ENCODE data around the gene RPL37. TPM values are rescaled to one million over a fixed set of nuclear protein-coding genes. Genes with fewer than 3 reads are reported as not detected.
A peak's percentile ranks its signal among the peaks of the same experiment; 100 is the strongest.
"Not testable (repeated sequence)": the region's sequence is repeated elsewhere in the genome, so short reads cannot be mapped to it uniquely, and the experiment has no call there.

RPL37 gene
- total and polyA plus RNA-seq, 2 donors (not counting 1 experiment from before 2014, with no cell fraction given) = 881 to 2,414 TPM

DNA sequence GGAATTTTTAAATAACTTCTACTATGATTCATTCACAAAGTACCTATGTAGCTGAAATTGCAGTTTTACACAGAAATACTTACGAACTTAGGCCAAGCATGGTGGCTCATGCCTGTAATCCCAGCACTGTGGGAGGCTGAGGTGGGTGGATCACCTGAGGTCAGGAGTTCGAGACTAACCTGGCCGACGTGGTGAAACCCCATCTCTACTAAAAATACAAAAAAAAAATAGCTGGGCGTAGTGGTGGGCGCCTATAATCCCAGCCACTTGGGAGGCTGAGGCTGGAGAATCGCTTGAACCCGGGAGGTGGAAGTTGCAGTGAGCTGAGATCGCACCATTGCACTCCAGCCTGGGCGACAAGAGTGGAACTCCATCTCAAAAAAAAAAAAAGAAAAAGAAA is 42.3 kb downstream of the RPL37 start:
- not testable (repeated sequence) for H3K27ac ChIP-seq (ENCODE audit: insufficient read depth, low read length); H3K9me3 ChIP-seq (ENCODE audit: control insufficient read depth, insufficient read depth, low read depth, low read length); H3K4me3 ChIP-seq (replicated peaks in 1 of 4; ENCODE audit: control extremely low read depth in 1 of 4, insufficient read depth in 1 of 4, low read depth in 3 of 4, low read length in 4 of 4); H3K27me3 ChIP-seq (ENCODE audit: control insufficient read depth, insufficient read depth, low read length); H4K20me1 ChIP-seq (ENCODE audit: control insufficient read depth, extremely low read depth, insufficient read depth, low read length); H3K4me2 ChIP-seq (ENCODE audit: extremely low read depth, insufficient read depth, low read length); H3K4me1 ChIP-seq (ENCODE audit: control insufficient read depth, extremely low read depth, insufficient read depth, low read length); H3K9ac ChIP-seq (ENCODE audit: insufficient read depth, low read length); H3K36me3 ChIP-seq (ENCODE audit: control insufficient read depth, insufficient read depth, low read length); DNase-seq (ENCODE audit: low read depth in 2 of 2); H2AFZ ChIP-seq (ENCODE audit: low read length)
- H3K79me2 ChIP-seq (ENCODE audit: control insufficient read depth, insufficient read depth, low read length) = peaks cover 99% of the 10 kb centered on the region

DNA sequence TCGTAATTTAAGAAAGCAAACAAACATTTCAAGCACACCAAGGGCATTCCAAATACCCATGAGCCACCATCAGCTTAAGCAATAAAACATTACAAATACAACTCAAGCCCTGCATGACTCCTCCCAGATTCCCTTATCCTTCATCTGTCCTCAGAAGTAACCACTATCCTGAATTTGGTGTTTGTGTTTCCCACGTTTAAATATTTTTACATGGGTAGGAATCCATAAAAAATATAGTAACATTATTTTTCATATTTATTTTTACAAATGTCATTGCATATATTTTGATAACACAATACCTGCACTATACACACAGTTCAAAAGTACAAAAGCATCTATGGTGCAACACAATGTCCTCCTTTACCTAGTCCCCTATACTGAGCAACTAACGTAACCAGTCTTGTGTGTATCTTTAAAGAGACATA is 43.3 kb downstream of the RPL37 start:
- Histone ChIP-seq H3K27me3 (ENCODE audit: control insufficient read depth, insufficient read depth, low read length) (no peaks in the 10 kb centered on the region), H2AFZ (ENCODE audit: low read length) (no peak overlapping the region), H4K20me1 (ENCODE audit: control insufficient read depth, extremely low read depth, insufficient read depth, low read length) (peaks cover 3% of the 10 kb centered on the region), H3K9ac (ENCODE audit: insufficient read depth, low read length) (no peak overlapping the region), H3K36me3 (ENCODE audit: control insufficient read depth, insufficient read depth, low read length) (no peaks in the 10 kb centered on the region), H3K79me2 (ENCODE audit: control insufficient read depth, insufficient read depth, low read length) (peaks cover 98% of the 10 kb centered on the region), H3K4me1 (ENCODE audit: control insufficient read depth, extremely low read depth, insufficient read depth, low read length) (peaks cover 4% of the 10 kb centered on the region), H3K4me2 (ENCODE audit: extremely low read depth, insufficient read depth, low read length) (no peak overlapping the region), H3K9me3 (ENCODE audit: control insufficient read depth, insufficient read depth, low read depth, low read length) (no peaks in the 10 kb centered on the region), H3K27ac (ENCODE audit: insufficient read depth, low read length) (no peak overlapping the region), H3K4me3 (replicated peaks in 1 of 4; ENCODE audit: control extremely low read depth in 1 of 4, insufficient read depth in 1 of 4, low read depth in 3 of 4, low read length in 4 of 4) (no peak overlapping the region)
- peak; percentile 8 to 11 for DNase-seq (ENCODE audit: low read depth in 2 of 2)
- no peak for TF ChIP-seq EZH2 (IDR thresholded peaks at IDR 0.05; ENCODE audit: low read length, missing control alignments)

DNA sequence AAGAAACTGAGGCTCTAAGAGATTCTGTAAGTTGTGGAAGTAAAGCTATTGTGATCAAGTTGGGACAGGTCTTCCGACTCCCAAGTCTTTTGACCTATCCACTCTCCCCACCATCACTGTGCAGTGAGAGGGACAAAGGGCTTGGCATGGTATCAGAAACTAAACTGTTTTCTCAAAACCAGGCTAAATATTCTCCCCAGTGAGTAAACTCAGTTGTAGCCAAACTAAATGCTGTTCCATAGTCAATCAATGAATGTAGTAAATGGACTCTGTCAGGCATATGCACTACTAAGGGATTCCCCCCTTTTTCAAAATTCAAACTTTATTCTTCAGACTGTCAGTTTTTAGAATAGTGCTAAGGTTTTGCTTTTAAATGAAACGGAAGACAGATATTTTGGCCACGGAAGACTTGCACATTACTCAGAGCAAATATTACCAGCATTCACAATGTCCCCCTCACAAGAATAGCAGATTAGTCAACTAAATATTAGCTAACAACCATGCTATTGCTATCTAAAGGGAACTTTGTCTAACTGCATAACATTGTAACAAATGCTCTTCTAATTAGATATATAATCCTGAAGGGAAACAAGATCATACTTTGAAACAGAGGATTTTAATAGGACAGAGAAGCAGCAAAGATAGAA is 44.0 kb downstream of the RPL37 start:
- H4K20me1 ChIP-seq (ENCODE audit: control insufficient read depth, extremely low read depth, insufficient read depth, low read length) = peaks cover 3% of the 10 kb centered on the region
- no peak overlapping the region for H3K9ac ChIP-seq (ENCODE audit: insufficient read depth, low read length)
- H3K9me3 ChIP-seq (ENCODE audit: control insufficient read depth, insufficient read depth, low read depth, low read length) = no peaks in the 10 kb centered on the region
- no peak overlapping the region for H3K4me2 ChIP-seq (ENCODE audit: extremely low read depth, insufficient read depth, low read length)
- H3K27ac ChIP-seq (ENCODE audit: insufficient read depth, low read length) = no peak overlapping the region
- no peaks in the 10 kb centered on the region for H3K36me3 ChIP-seq (ENCODE audit: control insufficient read depth, insufficient read depth, low read length)
- no peak overlapping the region for H3K4me3 ChIP-seq (replicated peaks in 1 of 4; ENCODE audit: control extremely low read depth in 1 of 4, insufficient read depth in 1 of 4, low read depth in 3 of 4, low read length in 4 of 4)
- DNase-seq (ENCODE audit: low read depth in 2 of 2) = peak in 1 of 2 donors; percentile 45
- no peaks in the 10 kb centered on the region for H3K27me3 ChIP-seq (ENCODE audit: control insufficient read depth, insufficient read depth, low read length)
- H2AFZ ChIP-seq (ENCODE audit: low read length) = no peak overlapping the region
- H3K79me2 ChIP-seq (ENCODE audit: control insufficient read depth, insufficient read depth, low read length) = peaks cover 98% of the 10 kb centered on the region
- no peak for TF ChIP-seq EZH2 (IDR thresholded peaks at IDR 0.05; ENCODE audit: low read length, missing control alignments)
- TF ChIP-seq, protein P1, sequence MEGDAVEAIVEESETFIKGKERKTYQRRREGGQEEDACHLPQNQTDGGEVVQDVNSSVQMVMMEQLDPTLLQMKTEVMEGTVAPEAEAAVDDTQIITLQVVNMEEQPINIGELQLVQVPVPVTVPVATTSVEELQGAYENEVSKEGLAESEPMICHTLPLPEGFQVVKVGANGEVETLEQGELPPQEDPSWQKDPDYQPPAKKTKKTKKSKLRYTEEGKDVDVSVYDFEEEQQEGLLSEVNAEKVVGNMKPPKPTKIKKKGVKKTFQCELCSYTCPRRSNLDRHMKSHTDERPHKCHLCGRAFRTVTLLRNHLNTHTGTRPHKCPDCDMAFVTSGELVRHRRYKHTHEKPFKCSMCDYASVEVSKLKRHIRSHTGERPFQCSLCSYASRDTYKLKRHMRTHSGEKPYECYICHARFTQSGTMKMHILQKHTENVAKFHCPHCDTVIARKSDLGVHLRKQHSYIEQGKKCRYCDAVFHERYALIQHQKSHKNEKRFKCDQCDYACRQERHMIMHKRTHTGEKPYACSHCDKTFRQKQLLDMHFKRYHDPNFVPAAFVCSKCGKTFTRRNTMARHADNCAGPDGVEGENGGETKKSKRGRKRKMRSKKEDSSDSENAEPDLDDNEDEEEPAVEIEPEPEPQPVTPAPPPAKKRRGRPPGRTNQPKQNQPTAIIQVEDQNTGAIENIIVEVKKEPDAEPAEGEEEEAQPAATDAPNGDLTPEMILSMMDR (conservative IDR thresholded peaks at IDR 0.05 in 1 of 2, IDR thresholded peaks at IDR 0.05 in 1 of 2; ENCODE audit: low read depth in 1 of 2, low read length in 2 of 2) = no peak
- peaks cover 4% of the 10 kb centered on the region for H3K4me1 ChIP-seq (ENCODE audit: control insufficient read depth, extremely low read depth, insufficient read depth, low read length)

DNA sequence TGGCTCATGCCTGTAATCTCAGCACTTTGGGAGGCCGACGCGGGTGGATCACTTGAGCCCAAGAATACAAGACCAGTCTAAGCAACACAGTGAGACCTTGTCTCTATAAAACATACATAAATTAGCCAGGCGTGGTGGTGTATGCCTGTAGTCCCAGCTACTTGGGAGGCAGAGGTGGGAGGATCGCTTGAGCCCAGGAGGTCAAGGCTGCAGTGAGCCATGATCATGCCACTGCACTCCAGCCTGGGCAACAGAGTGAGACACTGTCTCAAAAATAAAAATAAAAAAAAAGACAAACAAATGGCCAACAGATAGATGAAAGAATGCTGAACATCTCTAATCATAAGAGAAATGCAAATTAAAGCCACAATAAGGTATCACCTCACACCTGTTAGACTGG is 46.1 kb downstream of the RPL37 start:
- not testable (repeated sequence) for H3K36me3 ChIP-seq (ENCODE audit: control insufficient read depth, insufficient read depth, low read length); DNase-seq (ENCODE audit: low read depth in 2 of 2); H3K4me1 ChIP-seq (ENCODE audit: control insufficient read depth, extremely low read depth, insufficient read depth, low read length); H3K4me2 ChIP-seq (ENCODE audit: extremely low read depth, insufficient read depth, low read length); H3K27me3 ChIP-seq (ENCODE audit: control insufficient read depth, insufficient read depth, low read length); H4K20me1 ChIP-seq (ENCODE audit: control insufficient read depth, extremely low read depth, insufficient read depth, low read length); H3K9me3 ChIP-seq (ENCODE audit: control insufficient read depth, insufficient read depth, low read depth, low read length); H3K4me3 ChIP-seq (replicated peaks in 1 of 4; ENCODE audit: control extremely low read depth in 1 of 4, insufficient read depth in 1 of 4, low read depth in 3 of 4, low read length in 4 of 4); H3K9ac ChIP-seq (ENCODE audit: insufficient read depth, low read length); H2AFZ ChIP-seq (ENCODE audit: low read length); H3K27ac ChIP-seq (ENCODE audit: insufficient read depth, low read length)
- peaks cover 97% of the 10 kb centered on the region for H3K79me2 ChIP-seq (ENCODE audit: control insufficient read depth, insufficient read depth, low read length)
